Stimulated activated CD8-positive, alpha-beta memory T cell treated with anti-CD3 and anti-CD28 coated beads, Interleukin-15, amount 100 ng/mL, for 4 hours (primary cell): ENCODE measurements around the gene RGR.

Experiments used
- DNase-seq, 2 donors: peaks; one replicate each; pipeline ENCODE4 v3.0.0-alpha.2; 2020; ENCODE audit warnings: low read depth in 2 of 2

The RGR gene

GRCh38 chr10:84294766-84295447, 50.1 kb downstream of the RGR start:
- DNase-seq, result no peak

GRCh38 chr10:84296091-84296981, 51.5 kb downstream of the RGR start:
- DNase-seq, result no peak

- DNase-seq, result no peak
Measured at GRCh38 chr10:84298057-84298456, 53.2 kb downstream of the RGR start.

GRCh38 chr10:84302223-84302622, 57.4 kb downstream of the RGR start:
- DNase-seq, result no peak

- DNase-seq, result no peak
Measured at GRCh38 chr10:84306751-84307384, 62.0 kb downstream of the RGR start.

GRCh38 chr10:84308021-84308420, 63.2 kb downstream of the RGR start:
- DNase-seq, result no peak

GRCh38 chr10:84308481-84309304, 63.8 kb downstream of the RGR start:
- DNase-seq, result no peak
